ENCODE data around the gene STRBP.

STRBP gene

DNA sequence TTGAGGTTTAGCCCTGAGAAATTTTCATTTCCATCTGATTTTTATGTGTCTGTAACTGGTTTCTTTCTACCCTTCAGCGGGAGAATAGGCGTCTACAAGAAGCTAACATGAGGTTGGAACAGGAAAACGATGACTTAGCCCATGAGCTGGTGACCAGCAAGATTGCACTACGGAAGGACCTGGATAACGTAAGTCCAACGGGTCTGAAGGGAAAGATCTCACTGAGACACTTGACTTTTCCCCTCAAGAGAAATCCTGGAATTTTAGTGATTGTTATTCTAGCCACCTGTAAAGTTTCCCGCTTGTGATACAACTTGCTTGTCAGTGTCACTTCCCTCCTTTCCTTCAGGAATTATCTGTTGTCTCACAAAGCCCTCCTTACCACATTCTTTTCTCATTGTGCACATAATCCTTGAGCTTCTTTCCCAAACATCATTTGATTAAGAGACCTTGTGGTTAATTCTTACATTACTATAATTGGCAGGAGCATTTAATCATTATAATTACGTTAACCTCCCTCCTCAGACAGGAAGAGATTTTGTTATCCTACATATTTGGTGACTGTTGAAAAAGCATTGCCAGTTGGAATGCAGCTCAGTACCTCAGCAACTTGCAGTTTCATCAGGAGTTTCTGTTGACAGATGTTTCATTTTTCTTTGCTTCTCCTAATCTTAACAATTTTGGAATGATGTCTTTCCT lies 178.0 kb downstream of the STRBP start:
- no peak for DNase-seq (ENCODE audit: low read depth)
- TF ChIP-seq, protein P1, sequence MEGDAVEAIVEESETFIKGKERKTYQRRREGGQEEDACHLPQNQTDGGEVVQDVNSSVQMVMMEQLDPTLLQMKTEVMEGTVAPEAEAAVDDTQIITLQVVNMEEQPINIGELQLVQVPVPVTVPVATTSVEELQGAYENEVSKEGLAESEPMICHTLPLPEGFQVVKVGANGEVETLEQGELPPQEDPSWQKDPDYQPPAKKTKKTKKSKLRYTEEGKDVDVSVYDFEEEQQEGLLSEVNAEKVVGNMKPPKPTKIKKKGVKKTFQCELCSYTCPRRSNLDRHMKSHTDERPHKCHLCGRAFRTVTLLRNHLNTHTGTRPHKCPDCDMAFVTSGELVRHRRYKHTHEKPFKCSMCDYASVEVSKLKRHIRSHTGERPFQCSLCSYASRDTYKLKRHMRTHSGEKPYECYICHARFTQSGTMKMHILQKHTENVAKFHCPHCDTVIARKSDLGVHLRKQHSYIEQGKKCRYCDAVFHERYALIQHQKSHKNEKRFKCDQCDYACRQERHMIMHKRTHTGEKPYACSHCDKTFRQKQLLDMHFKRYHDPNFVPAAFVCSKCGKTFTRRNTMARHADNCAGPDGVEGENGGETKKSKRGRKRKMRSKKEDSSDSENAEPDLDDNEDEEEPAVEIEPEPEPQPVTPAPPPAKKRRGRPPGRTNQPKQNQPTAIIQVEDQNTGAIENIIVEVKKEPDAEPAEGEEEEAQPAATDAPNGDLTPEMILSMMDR (IDR thresholded peaks at IDR 0.05; ENCODE audit: control insufficient read depth, extremely low read depth, insufficient read depth): no peak

DNA sequence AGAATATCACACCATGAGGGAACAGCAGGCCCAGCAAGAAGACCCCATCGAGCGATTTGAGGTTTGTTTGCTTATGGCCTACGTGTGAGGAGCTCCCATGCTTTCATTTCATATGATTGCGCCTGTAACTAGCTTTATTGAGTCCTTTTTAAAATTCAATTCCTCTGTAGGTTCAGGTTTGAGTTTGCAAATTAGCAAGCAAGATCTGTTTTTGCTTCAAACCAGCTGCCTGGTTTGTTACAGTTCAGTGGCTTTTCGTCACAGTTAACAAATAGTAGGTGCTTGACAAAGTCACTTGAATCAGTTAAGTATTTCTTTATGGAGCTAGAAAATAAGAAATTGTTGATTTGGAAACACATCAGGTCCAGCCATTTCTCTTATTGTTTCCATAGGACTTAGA lies 178.6 kb downstream of the STRBP start:
- TF ChIP-seq, protein P1 (IDR thresholded peaks at IDR 0.05; ENCODE audit: control insufficient read depth, extremely low read depth, insufficient read depth): no peak
- no peak for DNase-seq (ENCODE audit: low read depth)
- no peak overlapping the region for H3K4me3 ChIP-seq (ENCODE audit: low read depth, low read length)

More for the DNA sequence above, 178.0 kb downstream of the STRBP start:
- no peak overlapping the region for H3K4me3 ChIP-seq (ENCODE audit: low read depth, low read length)

DNA sequence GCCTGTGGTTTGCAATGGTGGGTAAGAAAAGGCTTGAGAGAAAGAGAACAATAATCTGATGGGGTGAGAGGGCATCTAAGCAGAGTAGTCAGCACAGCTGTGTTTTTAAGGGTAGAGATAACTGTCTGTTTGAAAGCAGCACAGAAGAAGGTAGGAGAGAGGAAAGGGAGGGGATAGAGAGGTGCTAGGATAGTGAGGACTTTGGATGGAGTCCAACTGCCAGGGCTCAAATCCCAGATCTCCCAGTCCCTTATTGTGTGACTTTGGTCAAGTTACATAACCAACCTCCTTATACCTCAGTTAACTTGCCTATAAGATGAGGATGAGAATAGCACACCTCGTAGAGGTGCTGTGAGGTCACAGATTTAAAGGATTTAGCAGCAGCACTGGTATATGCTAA lies 179.3 kb downstream of the STRBP start:
- DNase-seq (ENCODE audit: low read depth): peak; percentile 76
- H3K4me3 ChIP-seq (ENCODE audit: low read depth, low read length): no peak overlapping the region
- TF ChIP-seq, protein P1 (IDR thresholded peaks at IDR 0.05; ENCODE audit: control insufficient read depth, extremely low read depth, insufficient read depth): no peak

DNA sequence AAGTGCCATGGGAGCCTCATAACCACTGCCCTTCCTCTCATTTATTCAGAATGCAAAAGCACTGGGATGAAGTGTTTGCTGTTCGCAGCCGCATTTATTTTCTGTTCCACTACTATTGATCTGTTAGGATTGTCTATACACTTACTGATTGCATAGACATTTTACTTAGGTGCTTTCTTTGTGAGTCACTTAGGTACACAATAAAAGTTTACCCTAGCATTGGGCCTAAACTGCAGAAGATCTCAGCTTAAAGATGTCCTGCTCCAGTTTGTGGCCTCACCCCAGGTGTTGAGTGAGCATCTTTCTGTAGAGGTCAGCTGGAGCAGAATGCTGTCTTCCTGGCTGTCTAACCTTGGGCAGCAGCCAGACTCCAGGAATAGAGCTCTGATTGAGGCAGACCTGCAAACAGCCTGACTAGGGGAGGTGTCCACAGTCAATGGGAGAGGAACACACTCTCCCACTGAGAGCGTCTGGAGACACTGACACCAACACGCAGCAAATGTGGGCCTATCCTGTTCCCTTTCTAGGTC lies 181.0 kb downstream of the STRBP start:
- DNase-seq (ENCODE audit: low read depth): no peak
- no peak overlapping the region for H3K4me3 ChIP-seq (ENCODE audit: low read depth, low read length)
- TF ChIP-seq, protein P1 (IDR thresholded peaks at IDR 0.05; ENCODE audit: control insufficient read depth, extremely low read depth, insufficient read depth): no peak

DNA sequence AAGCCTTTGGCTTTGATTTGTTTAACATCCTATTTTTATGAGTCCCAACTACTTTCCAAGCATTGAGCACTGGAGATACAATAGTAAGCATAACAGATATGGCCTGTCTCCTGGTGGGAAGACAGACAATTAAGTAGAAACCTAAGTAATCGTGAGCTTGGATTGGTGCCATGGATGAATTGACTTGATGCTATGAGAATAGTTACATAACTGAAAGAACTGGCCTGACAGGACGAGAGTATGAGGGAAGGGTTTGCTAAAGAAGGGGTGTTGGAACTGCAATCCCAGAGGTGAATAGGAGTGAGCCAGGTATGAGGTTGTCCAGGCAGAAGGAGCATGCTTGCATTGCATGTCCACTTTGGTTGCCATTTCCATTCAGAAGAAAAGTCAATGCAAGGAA lies 182.5 kb downstream of the STRBP start:
- no peak for DNase-seq (ENCODE audit: low read depth)
- TF ChIP-seq, protein P1 (IDR thresholded peaks at IDR 0.05; ENCODE audit: control insufficient read depth, extremely low read depth, insufficient read depth): no peak
- no peak overlapping the region for H3K4me3 ChIP-seq (ENCODE audit: low read depth, low read length)

DNA sequence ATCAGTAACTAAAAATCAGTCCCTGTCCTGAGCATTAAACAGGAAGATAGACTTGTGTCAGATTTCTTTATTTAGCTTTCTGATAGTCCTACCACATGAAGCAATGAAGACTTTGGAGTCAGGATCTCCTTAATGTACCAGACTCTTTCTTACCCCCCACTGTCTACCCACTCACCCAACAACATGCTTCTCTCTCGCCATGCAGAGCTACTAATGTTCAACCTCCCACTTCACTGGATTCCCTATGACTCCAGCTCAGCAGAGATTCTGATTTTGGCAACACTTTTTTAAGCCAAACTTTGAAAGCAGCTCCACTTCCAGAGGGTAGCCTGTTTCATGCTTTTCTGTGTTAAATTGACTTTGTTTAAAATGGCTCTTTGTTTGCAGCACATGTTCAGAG lies 184.1 kb downstream of the STRBP start:
- no peak for DNase-seq (ENCODE audit: low read depth)

More for the DNA sequence above, 184.1 kb downstream of the STRBP start:
- TF ChIP-seq, protein P1 (IDR thresholded peaks at IDR 0.05; ENCODE audit: control insufficient read depth, extremely low read depth, insufficient read depth): no peak
- no peak overlapping the region for H3K4me3 ChIP-seq (ENCODE audit: low read depth, low read length)
